Endothelial cell of umbilical vein (primary cell): Measurements from ENCODE around the gene MARCKSL1. TPM values are rescaled to one million over a fixed set of nuclear protein-coding genes. Genes with fewer than 3 reads are reported as not detected.

Source experiments
- BruUV-seq: library from RNA; stranded (reverse); fragments of 400-500 nt; replicated peaks from 2 replicates; lab custom pipeline; 2021; lab: Mats Ljungman, UMichigan
- CTCF ChIA-PET: fragments of 300-600, 350-600 bp; sonication (Branson Sonifier 250); formaldehyde crosslinking; loops from one replicate; lab custom pipeline; 2021; ENCODE audit warnings: antibody characterized with exemption, inconsistent platforms; lab: Charles Lee
- POLR2A ChIA-PET: fragments of 300-600, 350-600 bp; sonication (Branson Sonifier 250); formaldehyde crosslinking; loops from one replicate; lab custom pipeline; 2021; ENCODE audit warnings: antibody characterized with exemption, inconsistent platforms; lab: Charles Lee
- DNase-seq: peaks from one replicate; pipeline ENCODE4 v3.0.0-alpha.2; 2011; ENCODE audit warnings: low read depth, low spot score
- FAIRE-seq: peaks from 2 replicates; lab custom pipeline; 2011; peaks lifted over from hg19 to GRCh38; lab: Jason Lieb, UNC
- H2AFZ ChIP-seq: 2 replicates; pipeline ENCODE4 v1.6.0; 2012; ENCODE audit warnings: low read depth, low read length, control low read depth, inconsistent platforms
- H3K27ac ChIP-seq: 2 replicates; pipeline ENCODE4 v1.5.1; 2011; ENCODE audit warnings: low read depth, mild to moderate bottlenecking, control low read depth, low read length, moderate library complexity; ENCODE audit not compliant: insufficient read depth
- H3K27me3 ChIP-seq, 2 experiments: 2 replicates each; pipeline versions ENCODE4 v1.6.0 to v1.6.1; 2011; ENCODE audit warnings: low read length in 2 of 2, mixed read lengths in 1 of 2; ENCODE audit not compliant: control insufficient read depth in 2 of 2, insufficient read depth in 2 of 2
- H3K36me3 ChIP-seq, 2 experiments: 2 replicates in 1 of 2; 3 replicates in 1 of 2; pipeline ENCODE4 v1.5.1; 2011; ENCODE audit warnings: low read length in 2 of 2, mild to moderate bottlenecking in 1 of 2, moderate library complexity in 1 of 2; ENCODE audit not compliant: control insufficient read depth in 2 of 2, insufficient read depth in 2 of 2; ENCODE audit errors: extremely low read depth in 1 of 2
- H3K4me1 ChIP-seq: 3 replicates; pipeline ENCODE4 v1.5.1; 2011; ENCODE audit warnings: mild to moderate bottlenecking, low read length; ENCODE audit not compliant: control insufficient read depth, insufficient read depth; ENCODE audit errors: extremely low read depth
- H3K4me2 ChIP-seq: 2 replicates; pipeline ENCODE4 v1.6.1; 2011; ENCODE audit warnings: low read length, control low read depth, mixed read lengths; ENCODE audit not compliant: insufficient read depth
- H3K4me3 ChIP-seq, 3 experiments: fragments of 200-600 bp in 1 of 3; sonication (generic), shearing (Covaris generic) in 1 of 3; replicated peaks in 1 of 3; 2 replicates each; pipeline ENCODE4 v1.5.1; 2011 to 2016; ENCODE audit warnings: control low read depth in 3 of 3, low read length in 3 of 3, mild to moderate bottlenecking in 2 of 3, inconsistent platforms in 1 of 3, low read depth in 1 of 3, moderate library complexity in 1 of 3; ENCODE audit not compliant: insufficient read depth in 1 of 3
- H3K79me2 ChIP-seq: 2 replicates; pipeline ENCODE4 v1.6.0; 2012; ENCODE audit warnings: low read length, inconsistent platforms; ENCODE audit not compliant: control insufficient read depth, insufficient read depth
- H3K9ac ChIP-seq: replicated peaks from 2 replicates; pipeline ENCODE3; 2011; ENCODE audit warnings: low read length, control low read depth; ENCODE audit not compliant: insufficient read depth; ENCODE audit errors: extremely low read depth
- H3K9me1 ChIP-seq: replicated peaks from 3 replicates; pipeline ENCODE4 v1.6.0; 2011; ENCODE audit warnings: mild to moderate bottlenecking, low read length; ENCODE audit not compliant: control insufficient read depth, insufficient read depth; ENCODE audit errors: extremely low read depth
- H3K9me3 ChIP-seq: replicated peaks from 2 replicates; pipeline ENCODE4 v1.5.1; 2012; ENCODE audit warnings: low read length, inconsistent platforms; ENCODE audit not compliant: control insufficient read depth, insufficient read depth
- H4K20me1 ChIP-seq: replicated peaks from 2 replicates; pipeline ENCODE3; 2011; ENCODE audit warnings: mild to moderate bottlenecking, low read length; ENCODE audit not compliant: control insufficient read depth, insufficient read depth; ENCODE audit errors: extremely low read depth
- EZH2 ChIP-seq: IDR thresholded peaks from 2 replicates; pipeline ENCODE4 v1.6.1; 2012; ENCODE audit warnings: borderline replicate concordance, low read depth, mild to moderate bottlenecking, moderate library complexity, low read length, inconsistent platforms; ENCODE audit not compliant: severe bottlenecking
- FOS ChIP-seq: IDR thresholded peaks from 2 replicates; pipeline ENCODE4 v1.6.1; 2011; ENCODE audit warnings: mild to moderate bottlenecking, low read length, moderate library complexity, borderline replicate concordance; ENCODE audit not compliant: insufficient read depth
- GATA2 ChIP-seq: IDR thresholded peaks from 2 replicates; pipeline ENCODE4 v1.7.0; 2011; ENCODE audit warnings: low read depth, mild to moderate bottlenecking, moderate library complexity, mixed read lengths, low read length; ENCODE audit not compliant: insufficient read length, insufficient read depth
- JUN ChIP-seq: IDR thresholded peaks from 2 replicates; pipeline ENCODE4 v1.6.1; 2011; ENCODE audit warnings: borderline replicate concordance, low read depth; ENCODE audit not compliant: insufficient read length, insufficient read depth
- MYC ChIP-seq: IDR thresholded peaks from one replicate; pipeline ENCODE4 v1.6.1; 2011; ENCODE audit warnings: mild to moderate bottlenecking, low read depth, low read length
- POLR2A ChIP-seq: IDR thresholded peaks from 2 replicates; pipeline ENCODE4 v1.6.1; 2012; ENCODE audit warnings: low read depth, mild to moderate bottlenecking, control low read depth, low read length
- POLR2AphosphoS5 ChIP-seq: IDR thresholded peaks from 2 replicates; pipeline ENCODE4 v1.6.1; 2012; ENCODE audit warnings: low read depth, mild to moderate bottlenecking, control low read depth, low read length, moderate library complexity; ENCODE audit not compliant: insufficient read depth
- dilution Hi-C: fragments of 300-500 bp; cut with MboI; formaldehyde crosslinking; loops from one replicate; pipeline ENCODE4 v1.15.0; 2019; ENCODE audit warnings: low sequenced_read_pairs; ENCODE audit not compliant: extremely low pct_ligation_motif_present
- intact Hi-C: fragments of 100-400 bp; cut with micrococcal nuclease; formaldehyde crosslinking; loops from one replicate; pipeline ENCODE4 v1.10.0; 2022
- polyA plus RNA-seq, 4 experiments: library from polyadenylated mRNA; depleted of rRNA in 3 of 4; stranded (reverse) in 3 of 4; unstranded in 1 of 4; fragments of >200 nt; gene quantifications; 2 replicates each; pipeline versions ENCODE4 v1.2.1 to v1.2.3, GENCODE V29; 2011 to 2012; ENCODE audit warnings: missing spikeins in 1 of 4
- total RNA-seq: library from RNA; stranded (reverse); gene quantifications from 2 replicates; pipeline ENCODE4 v1.2.3, GENCODE V29; 2021
- TF ChIP-seq, protein P1 (sequence below): IDR thresholded peaks from 2 replicates; pipeline ENCODE4 v1.6.1; 2011; ENCODE audit not compliant: insufficient read depth, insufficient read length
- TF ChIP-seq, protein P2 (sequence below), 2 donors: IDR thresholded peaks; 1 replicate in 1 of 2; 2 replicates in 1 of 2; pipeline ENCODE4 v1.5.1; 2011; ENCODE audit warnings: low read length in 2 of 2, mild to moderate bottlenecking in 2 of 2, moderate library complexity in 2 of 2, control low read depth in 1 of 2, inconsistent platforms in 1 of 2, low read depth in 1 of 2; ENCODE audit not compliant: insufficient read depth in 1 of 2; ENCODE audit errors: extremely low read depth in 1 of 2

The MARCKSL1 gene
- total and polyA plus RNA-seq, 2 donors (not counting 3 experiments of a cell fraction or from before 2014, with no cell fraction given) = 265 to 318 TPM

DNA sequence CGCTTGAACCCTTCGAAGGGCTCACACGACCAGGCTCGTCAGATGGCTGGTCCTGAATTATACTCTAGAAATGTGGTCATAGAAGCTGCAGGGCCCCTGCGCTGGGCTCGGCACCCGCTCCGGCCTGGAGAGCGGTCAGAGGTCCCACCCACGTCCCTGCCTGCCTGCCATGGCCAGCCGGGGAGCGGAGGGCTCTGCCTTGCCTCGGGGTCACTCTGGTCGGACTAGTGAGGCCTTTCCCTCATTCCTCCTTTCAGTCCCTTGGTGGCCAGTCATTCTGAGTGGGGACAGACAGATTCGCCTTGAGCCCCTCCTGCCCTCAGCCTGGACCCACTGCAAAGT lies 529 bp upstream of the MARCKSL1 start:
- TF ChIP-seq FOS (no peak), POLR2AphosphoS5 (no peak), EZH2 (no peak), JUN (no peak), POLR2A (no peak), MYC (no peak), GATA2 (no peak)
- TF ChIP-seq, protein P1, sequence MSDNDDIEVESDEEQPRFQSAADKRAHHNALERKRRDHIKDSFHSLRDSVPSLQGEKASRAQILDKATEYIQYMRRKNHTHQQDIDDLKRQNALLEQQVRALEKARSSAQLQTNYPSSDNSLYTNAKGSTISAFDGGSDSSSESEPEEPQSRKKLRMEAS = no peak
- TF ChIP-seq, protein P2, sequence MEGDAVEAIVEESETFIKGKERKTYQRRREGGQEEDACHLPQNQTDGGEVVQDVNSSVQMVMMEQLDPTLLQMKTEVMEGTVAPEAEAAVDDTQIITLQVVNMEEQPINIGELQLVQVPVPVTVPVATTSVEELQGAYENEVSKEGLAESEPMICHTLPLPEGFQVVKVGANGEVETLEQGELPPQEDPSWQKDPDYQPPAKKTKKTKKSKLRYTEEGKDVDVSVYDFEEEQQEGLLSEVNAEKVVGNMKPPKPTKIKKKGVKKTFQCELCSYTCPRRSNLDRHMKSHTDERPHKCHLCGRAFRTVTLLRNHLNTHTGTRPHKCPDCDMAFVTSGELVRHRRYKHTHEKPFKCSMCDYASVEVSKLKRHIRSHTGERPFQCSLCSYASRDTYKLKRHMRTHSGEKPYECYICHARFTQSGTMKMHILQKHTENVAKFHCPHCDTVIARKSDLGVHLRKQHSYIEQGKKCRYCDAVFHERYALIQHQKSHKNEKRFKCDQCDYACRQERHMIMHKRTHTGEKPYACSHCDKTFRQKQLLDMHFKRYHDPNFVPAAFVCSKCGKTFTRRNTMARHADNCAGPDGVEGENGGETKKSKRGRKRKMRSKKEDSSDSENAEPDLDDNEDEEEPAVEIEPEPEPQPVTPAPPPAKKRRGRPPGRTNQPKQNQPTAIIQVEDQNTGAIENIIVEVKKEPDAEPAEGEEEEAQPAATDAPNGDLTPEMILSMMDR (IDR thresholded peaks at IDR 0.05; ENCODE audit: extremely low read depth in 1 of 2, insufficient read depth in 1 of 2, low read depth in 1 of 2, low read length in 2 of 2) = no peak
- Histone ChIP-seq H3K79me2 (peaks cover 19% of the 10 kb centered on the region), H3K27ac (no peak overlapping the region), H3K4me2 (peak overlapping the region; percentile 21), H4K20me1 (no peaks in the 10 kb centered on the region), H3K9me1 (no peaks in the 10 kb centered on the region), H3K4me3 (peak overlapping the region in 1 of 3 experiments; percentile 87), H3K9ac (no peak overlapping the region), H3K4me1 (peaks cover 14% of the 10 kb centered on the region), H3K36me3 (peaks cover 6 to 17% of the 10 kb centered on the region in 2 experiments), H3K9me3 (no peaks in the 10 kb centered on the region), H2AFZ (peak overlapping the region; percentile 18), H3K27me3 (no peaks in the 10 kb centered on the region)
- CTCF ChIA-PET = interaction anchor here (0.8 to 1.7 kb wide), 13 partner anchors 15 to 136 kb away, joined by 3 to 12 read pairs (median 5); partner anchors contain the start of genes CCDC28B, FAM167B, FAM229A and TSSK3
- DNase-seq = no peak
- intact Hi-C loops = loop anchor here (1.0 to 5.0 kb wide), 2 partner anchors 15 to 114 kb away; partner anchors contain the start of genes EIF3I and TMEM234
- POLR2A ChIA-PET = interaction anchor here (0.6 to 2.2 kb wide), 34 partner anchors 8 to 314 kb away, joined by 3 to 50 read pairs (median 4); partner anchors contain the start of genes BSDC1, FAM167B, IQCC and KPNA6
- no peak for FAIRE-seq
- BruUV-seq = no TSS peak
- dilution Hi-C loops = no loop called here
